Measurements from ENCODE around the gene SELENON.

GRCh38 chr1:25818569-25818968, 18.6 kb downstream of the SELENON start:
- TF ChIP-seq POLR2A (IDR thresholded peaks at IDR 0.05; ENCODE audit: low read depth, low read length) (no peak), TAF1 (IDR thresholded peaks at IDR 0.05; ENCODE audit: borderline replicate concordance, low read depth, low read length) (no peak)

Data from GM12892 (cell line).